A549 (cell line): Measurements from ENCODE around the gene SMARCD3. TPM values are rescaled to one million over a fixed set of nuclear protein-coding genes. Genes with fewer than 3 reads are reported as not detected.

ENCODE experiments used
- ATAC-seq, 2 experiments: fragments of 200-7000 bp in 1 of 2; fragments of >200 bp in 1 of 2; cut with Nextera tagmentation in 1 of 2; cut with Tn5 transposase in 1 of 2; 3 replicates each; pipeline versions ENCODE4 v1.8.0 to v1.9.1; 2018 to 2020; ENCODE audit warnings: mild to moderate bottlenecking in 1 of 2, moderate library complexity in 1 of 2
- CTCF ChIA-PET: fragments of 300-600 bp; sonication (Branson Sonifier 250); formaldehyde crosslinking; extraction: SDS; loops from one replicate; lab custom pipeline; 2021; ENCODE audit warnings: antibody characterized with exemption, inconsistent platforms; lab: Yijun Ruan, JAX
- POLR2A ChIA-PET: fragments of 350-600 bp; formaldehyde crosslinking; extraction: SDS; loops from one replicate; lab custom pipeline; 2021; ENCODE audit warnings: antibody characterized with exemption, inconsistent platforms; lab: Yijun Ruan, JAX
- DNase-seq, 2 experiments: peaks; one replicate each; pipeline versions ENCODE4 v3.0.0 to v3.0.0-alpha.2; 2011 to 2016; ENCODE audit warnings: low read depth in 1 of 2, low spot score in 1 of 2
- FAIRE-seq: peaks from 2 replicates; lab custom pipeline; 2011; peaks lifted over from hg19 to GRCh38; lab: Jason Lieb, UNC
- H3K27ac ChIP-seq, 2 experiments: fragments of >200 bp; sonication (Bioruptor Twin); formaldehyde crosslinking; 3 replicates each; pipeline ENCODE4 v1.5.1; 2016 to 2017
- H3K4me1 ChIP-seq: fragments of >200 bp; sonication (Bioruptor Twin); formaldehyde crosslinking; 3 replicates; pipeline ENCODE4 v1.6.1; 2016
- H3K4me2 ChIP-seq: fragments of >200 bp; sonication (Bioruptor Twin); formaldehyde crosslinking; 3 replicates; pipeline ENCODE4 v1.6.1; 2016
- H3K4me3 ChIP-seq: fragments of >200 bp; sonication (Bioruptor Twin); formaldehyde crosslinking; 3 replicates; pipeline ENCODE4 v1.5.1; 2016
- H3K9me3 ChIP-seq: fragments of >200 bp; sonication (Bioruptor Twin); formaldehyde crosslinking; 3 replicates; pipeline ENCODE4 v1.6.1; 2016
- ATOH8 ChIP-seq: fragments of 250-450 bp; sonication (Bioruptor Pico); IDR thresholded peaks from 2 replicates; pipeline ENCODE4 v1.5.0; 2020; ENCODE audit warnings: low read depth, mild to moderate bottlenecking, moderate library complexity
- CEBPB ChIP-seq, 2 experiments: fragments of >200 bp in 1 of 2; sonication (Bioruptor Twin) in 1 of 2; formaldehyde crosslinking in 1 of 2; IDR thresholded peaks; 2 replicates each; pipeline ENCODE4 v1.6.1; 2012 to 2016
- CHD4 ChIP-seq: fragments of 200-600 bp; sonication (generic); IDR thresholded peaks from 2 replicates; pipeline ENCODE4 v1.6.1; 2016; ENCODE audit warnings: antibody characterized with exemption, mild to moderate bottlenecking, borderline replicate concordance
- CTCF ChIP-seq: fragments of >200 bp; sonication (Bioruptor Twin); formaldehyde crosslinking; IDR thresholded peaks from 3 replicates; pipeline ENCODE4 v1.5.1; 2016
- EHMT2 ChIP-seq: fragments of 200-600 bp; sonication (generic); IDR thresholded peaks from 2 replicates; pipeline ENCODE4 v1.6.1; 2016; ENCODE audit warnings: antibody characterized with exemption, low read depth, mild to moderate bottlenecking, moderate library complexity
- FOSB ChIP-seq: fragments of 250-450 bp; sonication (Bioruptor Pico); IDR thresholded peaks from 2 replicates; pipeline ENCODE4 v1.5.0; 2020; ENCODE audit warnings: mild to moderate bottlenecking, moderate library complexity
- GATA3 ChIP-seq: IDR thresholded peaks from 2 replicates; pipeline ENCODE4 v1.6.1; 2012; ENCODE audit warnings: borderline replicate concordance
- HES2 ChIP-seq: fragments of >200 bp; sonication (Bioruptor Twin); formaldehyde crosslinking; IDR thresholded peaks from 2 replicates; pipeline ENCODE4 v1.6.1; 2016
- HOXB13 ChIP-seq: fragments of 250-450 bp; sonication (Bioruptor Pico); IDR thresholded peaks from 2 replicates; pipeline ENCODE4 v1.5.0; 2020; ENCODE audit warnings: low read depth, mild to moderate bottlenecking, moderate library complexity
- HOXB5 ChIP-seq: fragments of 250-450 bp; sonication (Bioruptor Pico); IDR thresholded peaks from 2 replicates; pipeline ENCODE4 v1.5.0; 2020; ENCODE audit warnings: mild to moderate bottlenecking, moderate library complexity
- JUNB ChIP-seq: fragments of >200 bp; sonication (Bioruptor Twin); formaldehyde crosslinking; IDR thresholded peaks from 2 replicates; pipeline ENCODE4 v1.6.1; 2016
- MAX ChIP-seq: IDR thresholded peaks from 2 replicates; pipeline ENCODE4 v1.6.1; 2012
- PBX3 ChIP-seq: IDR thresholded peaks from 2 replicates; pipeline ENCODE4 v1.6.1; 2012
- PHF8 ChIP-seq: fragments of 200-600 bp; sonication (generic); IDR thresholded peaks from 2 replicates; pipeline ENCODE4 v1.6.1; 2016; ENCODE audit warnings: low read depth, mild to moderate bottlenecking, antibody characterized with exemption, moderate library complexity, borderline replicate concordance
- TP53 ChIP-seq: fragments of 250-450 bp; sonication (Bioruptor Pico); IDR thresholded peaks from 2 replicates; pipeline ENCODE4 v1.5.0; 2021; ENCODE audit warnings: mild to moderate bottlenecking, moderate library complexity
- ZC3H11A ChIP-seq: fragments of 450-650 bp; IDR thresholded peaks from 2 replicates; pipeline ENCODE4 v1.6.1; 2014; ENCODE audit warnings: antibody characterized with exemption, mild to moderate bottlenecking
- ZNF302 ChIP-seq: fragments of 250-450 bp; sonication (Bioruptor Pico); IDR thresholded peaks from 2 replicates; pipeline ENCODE4 v1.9.0; 2021; ENCODE audit warnings: inconsistent platforms, mild to moderate bottlenecking, moderate library complexity
- ZSCAN20 ChIP-seq: fragments of 250-450 bp; sonication (Bioruptor Pico); IDR thresholded peaks from 2 replicates; pipeline ENCODE4 v1.8.0; 2022; ENCODE audit warnings: mild to moderate bottlenecking, moderate library complexity
- WGBS: methylation state at CpG from one replicate; pipeline ENCODE4 v1.1.6; 2017; ENCODE audit errors: missing lambda C conversion rate; 5-methylcytosine and 5-hydroxymethylcytosine counted together
- polyA plus RNA-seq, 4 experiments: library from polyadenylated mRNA; depleted of rRNA in 3 of 4; stranded (reverse); fragments of >200 nt; fragmentation: RNase III in 1 of 4; extraction: RNeasy Plus Mini Kit Qiagen cat#74134 plus additional on column Dnase treatment in 1 of 4; gene quantifications; 2 replicates in 3 of 4; 3 replicates in 1 of 4; pipeline ENCODE4 v1.2.3, GENCODE V29; 2011 to 2017

SMARCD3 gene
- polyA plus RNA-seq, 2 of the 4 experiments (the other 2 are of a cell fraction): 11.6 to 12.5 TPM

- no peak for TF ChIP-seq PHF8
Measured at GRCh38 chr7:151274396-151274795, 25.9 kb upstream of the SMARCD3 start (continued).

GRCh38 chr7:151273651-151274390 is 25.3 kb upstream of the SMARCD3 start:
- ATAC-seq (no peak), DNase-seq (no peak), FAIRE-seq (no peak)
- ChIA-PET POLR2A (interaction anchor here (0.6 kb wide), 1 partner anchor 8 kb away, joined by 3 read pairs; no protein-coding TSS in a partner anchor), CTCF (interaction anchor here (1.3 kb wide), 2 partner anchors 12 to 41 kb away, joined by 3 to 4 read pairs; no protein-coding TSS in a partner anchor)
- Histone ChIP-seq H3K9me3 (no peaks in the 10 kb centered on the region), H3K27ac (no peak overlapping the region), H3K4me2 (no peak overlapping the region), H3K4me1 (peaks cover 16% of the 10 kb centered on the region; the same call in 2 of the 3 replicates), H3K4me3 (no peak overlapping the region)
- 71% methylated on average over 7 of the region's 9 CpGs for WGBS
- no peak for TF ChIP-seq FOSB (CRISPR knock-in tag)
- TF ChIP-seq PBX3: no peak
- no peak for TF ChIP-seq EHMT2
- no peak for TF ChIP-seq CEBPB (IDR thresholded peaks at IDR 0.05)
- no peak for TF ChIP-seq ZC3H11A
- TF ChIP-seq CHD4: no peak
- TF ChIP-seq GATA3: no peak
- no peak for TF ChIP-seq ZSCAN20 (CRISPR knock-in tag)
- no peak for TF ChIP-seq ATOH8 (CRISPR knock-in tag)
- no peak for TF ChIP-seq HES2
- no peak for TF ChIP-seq MAX
- no peak for TF ChIP-seq HOXB13 (CRISPR knock-in tag)

- ATAC-seq: no peak
- CTCF ChIA-PET: interaction anchor here (1.3 kb wide), 1 partner anchor 13 kb away, joined by 3 read pairs; no protein-coding TSS in a partner anchor
- TF ChIP-seq CTCF: no peak
Measured at GRCh38 chr7:151272877-151273276, 24.4 kb upstream of the SMARCD3 start.

GRCh38 chr7:151272405-151272804 is 23.9 kb upstream of the SMARCD3 start:
- CTCF ChIA-PET: interaction anchor here (1.3 kb wide), 1 partner anchor 13 kb away, joined by 3 read pairs; no protein-coding TSS in a partner anchor
- POLR2A ChIA-PET: no interaction called here
- DNase-seq (no peak), ATAC-seq (no peak), FAIRE-seq (no peak)
- 82% methylated on average over 10 of the region's 10 CpGs for WGBS
- H3K9me3 ChIP-seq: no peaks in the 10 kb centered on the region
- H3K27ac ChIP-seq: no peak overlapping the region
- H3K4me3 ChIP-seq: no peak overlapping the region
- peaks cover 16% of the 10 kb centered on the region; the same call in 2 of the 3 replicates for H3K4me1 ChIP-seq
- H3K4me2 ChIP-seq: no peak overlapping the region
- no peak for TF ChIP-seq ZNF302
- no peak for TF ChIP-seq JUNB
- TF ChIP-seq HOXB5 (CRISPR knock-in tag): no peak
- TF ChIP-seq ZC3H11A: no peak
- no peak for TF ChIP-seq TP53 (CRISPR knock-in tag)

More at GRCh38 chr7:151272877-151273276, 24.4 kb upstream of the SMARCD3 start:
- 80% methylated on average over 7 of the region's 7 CpGs for WGBS
- Histone ChIP-seq H3K9me3 (no peaks in the 10 kb centered on the region), H3K4me2 (no peak overlapping the region), H3K4me3 (no peak overlapping the region), H3K27ac (no peak overlapping the region), H3K4me1 (peaks cover 16% of the 10 kb centered on the region; the same call in 2 of the 3 replicates)
- FAIRE-seq (no peak), DNase-seq (no peak)
- POLR2A ChIA-PET: no interaction called here
